Large intestine (tissue), 3 donors: Measurements from ENCODE around the gene SPEM2. TPM values are rescaled to one million over a fixed set of nuclear protein-coding genes. Genes with fewer than 3 reads are reported as not detected.

Experiments
- DNase-seq, 2 donors: peaks; one replicate each; pipeline versions ENCODE4 v3.0.0 to v3.0.0-alpha.2; 2013
- H3K27ac ChIP-seq: one replicate; pipeline ENCODE4 v1.5.1; 2013; ENCODE audit warnings: low read length
- H3K27me3 ChIP-seq: 2 replicates; pipeline ENCODE4 v1.6.1; 2013; ENCODE audit warnings: low read length; ENCODE audit not compliant: control insufficient read depth, insufficient read depth
- H3K36me3 ChIP-seq: 2 replicates; pipeline ENCODE4 v1.6.1; 2013; ENCODE audit warnings: low read length; ENCODE audit not compliant: control insufficient read depth, insufficient read depth
- H3K4me1 ChIP-seq: one replicate; pipeline ENCODE4 v1.6.1; 2013; ENCODE audit warnings: low read length; ENCODE audit not compliant: control insufficient read depth, insufficient read depth
- H3K4me3 ChIP-seq: one replicate; pipeline ENCODE4 v1.5.1; 2013; ENCODE audit warnings: low read length
- H3K9me3 ChIP-seq: one replicate; pipeline ENCODE4 v1.6.1; 2013; ENCODE audit warnings: mild to moderate bottlenecking, low read depth, low read length, moderate library complexity; ENCODE audit not compliant: control insufficient read depth
- WGBS: methylation state at CpG from one replicate; pipeline ENCODE4 v1.1.5; 2013; ENCODE audit warnings: low lambda C conversion rate; ENCODE audit not compliant: insufficient coverage; 5-methylcytosine and 5-hydroxymethylcytosine counted together
- polyA plus RNA-seq: library from polyadenylated mRNA; unstranded; fragments of 120-200 nt; gene quantifications from one replicate; pipeline ENCODE4 v1.2.1, GENCODE V29; 2013

SPEM2 gene
- polyA plus RNA-seq, 1 donor: not detected

- Histone ChIP-seq H3K27ac (peak overlapping the region; percentile 97), H3K4me1 (peaks cover 43% of the 10 kb centered on the region), H3K27me3 (no peaks in the 10 kb centered on the region), H3K9me3 (no peaks in the 10 kb centered on the region), H3K4me3 (no peak overlapping the region), H3K36me3 (peaks cover 8% of the 10 kb centered on the region)
- DNase-seq: peak; percentile 90 to 92
- WGBS: no CpG with 5 or more reads among the region's 15 CpGs
These were observed 50.5 kb downstream of the SPEM2 start for GRCh38 chr17:7475764-7476422.

- peaks cover 8% of the 10 kb centered on the region for H3K36me3 ChIP-seq
- no peaks in the 10 kb centered on the region for H3K27me3 ChIP-seq
- no peaks in the 10 kb centered on the region for H3K9me3 ChIP-seq
- no CpG with 5 or more reads among the region's 3 CpGs for WGBS
- peaks cover 46% of the 10 kb centered on the region for H3K4me1 ChIP-seq
- peak in 1 of 2 donors; percentile 49 for DNase-seq
- peak overlapping the region; percentile 97 for H3K27ac ChIP-seq
- H3K4me3 ChIP-seq: no peak overlapping the region
These were observed 51.1 kb downstream of the SPEM2 start for GRCh38 chr17:7476494-7476893.

GRCh38 chr17:7476951-7477350 lies 51.5 kb downstream of the SPEM2 start:
- WGBS: no CpG with 5 or more reads among the region's 5 CpGs
- peak overlapping the region; percentile 97 for H3K27ac ChIP-seq
- no peak for DNase-seq
- peaks cover 8% of the 10 kb centered on the region for H3K36me3 ChIP-seq
- H3K4me1 ChIP-seq: peaks cover 51% of the 10 kb centered on the region
- no peaks in the 10 kb centered on the region for H3K27me3 ChIP-seq
- peak overlapping the region; percentile 66 for H3K4me3 ChIP-seq
- H3K9me3 ChIP-seq: no peaks in the 10 kb centered on the region

Other genes starting within 250 kb of the SPEM2 start
- gene ASGR1, start 246.2 kb upstream of the SPEM2 start, polyA plus RNA-seq: 5.7 TPM
- 16.7 TPM for gene DLG4, start 205.8 kb upstream of the SPEM2 start, polyA plus RNA-seq
- 490 TPM for gene ACADVL, start 205.7 kb upstream of the SPEM2 start, polyA plus RNA-seq
- gene DVL2, start 191.1 kb upstream of the SPEM2 start, polyA plus RNA-seq: 44.5 TPM
- 45.4 TPM for gene PHF23, start 186.2 kb upstream of the SPEM2 start, polyA plus RNA-seq
- gene GABARAP, start 183.2 kb upstream of the SPEM2 start, polyA plus RNA-seq: 724 TPM
- gene CTDNEP1, start 173.9 kb upstream of the SPEM2 start, polyA plus RNA-seq: 124 TPM
- 45.8 TPM for gene ELP5, start 173.4 kb upstream of the SPEM2 start, polyA plus RNA-seq
- 250 TPM for gene CLDN7, start 163.1 kb upstream of the SPEM2 start, polyA plus RNA-seq
- gene SLC2A4, start 143.9 kb upstream of the SPEM2 start, polyA plus RNA-seq: 1.1 TPM
- gene YBX2, start 131.0 kb upstream of the SPEM2 start, polyA plus RNA-seq: 2.8 TPM
- gene EIF5A, start 118.0 kb upstream of the SPEM2 start, polyA plus RNA-seq: 263 TPM
- 53.0 TPM for gene GPS2, start 110.3 kb upstream of the SPEM2 start, polyA plus RNA-seq
- 28.7 TPM for gene NEURL4, start 96.3 kb upstream of the SPEM2 start, polyA plus RNA-seq
- 12.2 TPM for gene ACAP1, start 89.1 kb upstream of the SPEM2 start, polyA plus RNA-seq
- 8.2 TPM for gene KCTD11, start 73.5 kb upstream of the SPEM2 start, polyA plus RNA-seq
- gene TMEM95, start 70.5 kb upstream of the SPEM2 start, polyA plus RNA-seq: 0.04 TPM
- 7.4 TPM for gene TNK1, start 44.5 kb upstream of the SPEM2 start, polyA plus RNA-seq
- 16.9 TPM for gene PLSCR3, start 31.1 kb upstream of the SPEM2 start, polyA plus RNA-seq
- 187 TPM for gene TMEM256, start 21.5 kb upstream of the SPEM2 start, polyA plus RNA-seq
- 12.9 TPM for gene NLGN2, start 17.8 kb upstream of the SPEM2 start, polyA plus RNA-seq
- not detected for gene SPEM1, start 5.3 kb upstream of the SPEM2 start, polyA plus RNA-seq
- not detected for gene SPEM3, start 3.2 kb downstream of the SPEM2 start, polyA plus RNA-seq
- 7.5 TPM for gene TMEM102, start 9.8 kb downstream of the SPEM2 start, polyA plus RNA-seq
- 1.3 TPM for gene FGF11, start 13.9 kb downstream of the SPEM2 start, polyA plus RNA-seq
- 7.4 TPM for gene CHRNB1, start 19.4 kb downstream of the SPEM2 start, polyA plus RNA-seq
- 65.6 TPM for gene ZBTB4, start 54.0 kb downstream of the SPEM2 start, polyA plus RNA-seq
- 0.52 TPM for gene SLC35G6, start 55.8 kb downstream of the SPEM2 start, polyA plus RNA-seq
- gene POLR2A, start 58.8 kb downstream of the SPEM2 start, polyA plus RNA-seq: 98.7 TPM
- gene TNFSF12, start 123.4 kb downstream of the SPEM2 start, polyA plus RNA-seq: 32.7 TPM
- 23.4 TPM for gene TNFSF13, start 133.1 kb downstream of the SPEM2 start, polyA plus RNA-seq
- 47.7 TPM for gene SENP3, start 136.3 kb downstream of the SPEM2 start, polyA plus RNA-seq
- 512 TPM for gene CD68, start 154.0 kb downstream of the SPEM2 start, polyA plus RNA-seq
- gene MPDU1, start 158.2 kb downstream of the SPEM2 start, polyA plus RNA-seq: 105 TPM
- gene SOX15, start 164.5 kb downstream of the SPEM2 start, polyA plus RNA-seq: 2.0 TPM
- 28.2 TPM for gene FXR2, start 189.3 kb downstream of the SPEM2 start, polyA plus RNA-seq
- 327 TPM for gene SAT2, start 202.2 kb downstream of the SPEM2 start, polyA plus RNA-seq
- 23.6 TPM for gene SHBG, start 204.5 kb downstream of the SPEM2 start, polyA plus RNA-seq
- 4.8 TPM for gene ATP1B2, start 225.3 kb downstream of the SPEM2 start, polyA plus RNA-seq